H9 (cell line): ENCODE measurements around the gene YIPF1. TPM values are rescaled to one million over a fixed set of nuclear protein-coding genes. Genes with fewer than 3 reads are reported as not detected.
A peak's percentile ranks its signal among the peaks of the same experiment; 100 is the strongest.

ENCODE experiments used
- DNase-seq: peaks from one replicate; pipeline ENCODE4 v3.0.0-alpha.2; 2017
- H2AFZ ChIP-seq: one replicate; pipeline ENCODE4 v1.6.1; 2013; ENCODE audit warnings: mild to moderate bottlenecking, low read length, control low read depth, moderate library complexity
- H2AK5ac ChIP-seq: 2 replicates; pipeline ENCODE4 v1.6.1; 2013; ENCODE audit warnings: low read length, control low read depth, mixed read lengths; ENCODE audit not compliant: insufficient read length
- H2BK120ac ChIP-seq: one replicate; pipeline ENCODE4 v1.6.1; 2013; ENCODE audit warnings: low read depth, mild to moderate bottlenecking, low read length, control low read depth, inconsistent platforms; ENCODE audit not compliant: poor library complexity, severe bottlenecking
- H2BK12ac ChIP-seq: 2 replicates; pipeline ENCODE4 v1.6.1; 2013; ENCODE audit warnings: low read length, control low read depth, mixed read lengths, low read depth; ENCODE audit not compliant: insufficient read length
- H2BK15ac ChIP-seq: 2 replicates; pipeline ENCODE4 v1.6.1; 2013; ENCODE audit warnings: low read depth, low read length, control low read depth
- H2BK20ac ChIP-seq: one replicate; pipeline ENCODE4 v1.6.1; 2013; ENCODE audit warnings: low read depth, mild to moderate bottlenecking, low read length, control low read depth, inconsistent platforms; ENCODE audit not compliant: poor library complexity, severe bottlenecking
- H2BK5ac ChIP-seq: 2 replicates; pipeline ENCODE4 v1.6.1; 2013; ENCODE audit warnings: low read length, control low read depth, mixed read lengths; ENCODE audit not compliant: insufficient read length
- H3K14ac ChIP-seq: 2 replicates; pipeline ENCODE4 v1.6.1; 2013; ENCODE audit warnings: low read length, control low read depth; ENCODE audit not compliant: insufficient read depth
- H3K18ac ChIP-seq: 2 replicates; pipeline ENCODE4 v1.6.1; 2013; ENCODE audit warnings: low read depth, mild to moderate bottlenecking, mixed read lengths, low read length, control low read depth; ENCODE audit not compliant: insufficient read length
- H3K23ac ChIP-seq: 2 replicates; pipeline ENCODE4 v1.6.1; 2013; ENCODE audit warnings: low read length, control low read depth, mixed read lengths, low read depth; ENCODE audit not compliant: insufficient read length
- H3K23me2 ChIP-seq: 2 replicates; pipeline ENCODE4 v1.6.1; 2013; ENCODE audit warnings: low read depth, mild to moderate bottlenecking, mixed read lengths, low read length, control low read depth; ENCODE audit not compliant: insufficient read length, poor library complexity, severe bottlenecking
- H3K27ac ChIP-seq: 2 replicates; pipeline ENCODE4 v1.5.1; 2013; ENCODE audit warnings: low read length, control low read depth, mixed read lengths, low read depth; ENCODE audit not compliant: insufficient read length
- H3K27me3 ChIP-seq: 2 replicates; pipeline ENCODE4 v1.6.1; 2013; ENCODE audit warnings: low read length, control low read depth, inconsistent platforms; ENCODE audit not compliant: insufficient read depth
- H3K4ac ChIP-seq: 2 replicates; pipeline ENCODE4 v1.6.1; 2013; ENCODE audit warnings: low read depth, mild to moderate bottlenecking, control low read depth, inconsistent platforms, low read length, moderate library complexity
- H3K4me1 ChIP-seq: 2 replicates; pipeline ENCODE4 v1.6.1; 2013; ENCODE audit warnings: low read length, control low read depth, inconsistent platforms; ENCODE audit not compliant: insufficient read depth
- H3K4me2 ChIP-seq: 2 replicates; pipeline ENCODE4 v1.6.1; 2013; ENCODE audit warnings: low read length, control low read depth, mixed read lengths; ENCODE audit not compliant: insufficient read length, insufficient read depth
- H3K56ac ChIP-seq: 2 replicates; pipeline ENCODE4 v1.6.1; 2013; ENCODE audit warnings: low read depth, mild to moderate bottlenecking, mixed read lengths, low read length, control low read depth; ENCODE audit not compliant: insufficient read length
- H3K79me1 ChIP-seq: 2 replicates; pipeline ENCODE4 v1.6.1; 2013; ENCODE audit warnings: low read depth, mild to moderate bottlenecking, moderate library complexity, low read length, control low read depth, inconsistent platforms; ENCODE audit not compliant: insufficient read depth, poor library complexity, severe bottlenecking
- H3K79me2 ChIP-seq: 2 replicates; pipeline ENCODE4 v1.6.1; 2013; ENCODE audit warnings: low read length, control low read depth, inconsistent platforms; ENCODE audit not compliant: insufficient read depth
- H3K9ac ChIP-seq: 2 replicates; pipeline ENCODE4 v1.6.1; 2013; ENCODE audit warnings: low read length, control low read depth, mixed read lengths; ENCODE audit not compliant: insufficient read length; ENCODE audit errors: extremely low read depth
- H3K9me3 ChIP-seq: one replicate; pipeline ENCODE4 v1.6.1; 2013; ENCODE audit warnings: low read depth, low read length, inconsistent platforms; ENCODE audit not compliant: control insufficient read depth
- H3T11ph ChIP-seq: one replicate; pipeline ENCODE4 v1.6.1; 2013; ENCODE audit warnings: mild to moderate bottlenecking, low read length, control low read depth, inconsistent platforms
- H4K20me1 ChIP-seq: one replicate; pipeline ENCODE4 v1.6.1; 2013; ENCODE audit not compliant: control insufficient read depth, insufficient read length, insufficient read depth
- H4K5ac ChIP-seq: 2 replicates; pipeline ENCODE4 v1.6.1; 2013; ENCODE audit warnings: low read depth, mild to moderate bottlenecking, mixed read lengths, low read length, control low read depth; ENCODE audit not compliant: insufficient read length
- H4K8ac ChIP-seq: replicated peaks from 2 replicates; pipeline ENCODE4 v1.6.1; 2013; ENCODE audit warnings: low read length, control low read depth, mixed read lengths, low read depth; ENCODE audit not compliant: insufficient read length
- H4K91ac ChIP-seq: 2 replicates; pipeline ENCODE4 v1.6.1; 2013; ENCODE audit warnings: low read depth, mild to moderate bottlenecking, moderate library complexity, mixed read lengths, low read length, control low read depth; ENCODE audit not compliant: insufficient read length
- H3K27ac Mint-ChIP-seq, 3 experiments: 2 replicates in 2 of 3; 3 replicates in 1 of 3; pipeline ENCODE4 v1.8.0; 2020 to 2021; ENCODE audit warnings: mixed read lengths in 3 of 3, mild to moderate bottlenecking in 1 of 3, moderate library complexity in 1 of 3
- H3K27me3 Mint-ChIP-seq: 2 replicates; pipeline ENCODE4 v1.8.0; 2021; ENCODE audit warnings: low read depth, mild to moderate bottlenecking, moderate library complexity, mixed read lengths
- H3K36me3 Mint-ChIP-seq, 3 experiments: 2 replicates in 2 of 3; 3 replicates in 1 of 3; pipeline ENCODE4 v1.8.0; 2020 to 2021; ENCODE audit warnings: low read depth in 3 of 3, mixed read lengths in 3 of 3; ENCODE audit not compliant: insufficient read depth in 1 of 3
- H3K4me1 Mint-ChIP-seq, 2 experiments: 2 replicates each; pipeline ENCODE4 v1.8.0; 2020; ENCODE audit warnings: mixed read lengths in 2 of 2
- H3K4me3 Mint-ChIP-seq, 2 experiments: 2 replicates in 1 of 2; 3 replicates in 1 of 2; pipeline ENCODE4 v1.8.0; 2020 to 2021; ENCODE audit warnings: mild to moderate bottlenecking in 2 of 2, mixed read lengths in 2 of 2, moderate library complexity in 1 of 2
- H3K9me3 Mint-ChIP-seq, 2 experiments: 2 replicates in 1 of 2; 3 replicates in 1 of 2; pipeline ENCODE4 v1.8.0; 2020; ENCODE audit warnings: mild to moderate bottlenecking in 2 of 2, mixed read lengths in 2 of 2, moderate library complexity in 1 of 2
- WGBS: extraction: QIAGEN DNeasy Blood & Tissue Kit; methylation state at CpG from one replicate; pipeline ENCODE4 v1.1.7; 2013; ENCODE audit warnings: missing lambda C conversion rate, low lambda C conversion rate, mixed read lengths; ENCODE audit not compliant: insufficient read length; ENCODE audit errors: extremely low coverage; 5-methylcytosine and 5-hydroxymethylcytosine counted together
- total RNA-seq: library from RNA; stranded (reverse); gene quantifications from 2 replicates; pipeline ENCODE4 v1.2.1, GENCODE V29; 2021
- TF ChIP-seq, protein P1 (sequence below): fragments of 200-600 bp; sonication (generic); conservative IDR thresholded peaks from 3 replicates; pipeline ENCODE4 v1.8.0; 2021; ENCODE audit warnings: antibody characterized with exemption, mild to moderate bottlenecking

The YIPF1 gene
- total RNA-seq, 1 experiment from 2014 or later, result 29.1 TPM

DNA sequence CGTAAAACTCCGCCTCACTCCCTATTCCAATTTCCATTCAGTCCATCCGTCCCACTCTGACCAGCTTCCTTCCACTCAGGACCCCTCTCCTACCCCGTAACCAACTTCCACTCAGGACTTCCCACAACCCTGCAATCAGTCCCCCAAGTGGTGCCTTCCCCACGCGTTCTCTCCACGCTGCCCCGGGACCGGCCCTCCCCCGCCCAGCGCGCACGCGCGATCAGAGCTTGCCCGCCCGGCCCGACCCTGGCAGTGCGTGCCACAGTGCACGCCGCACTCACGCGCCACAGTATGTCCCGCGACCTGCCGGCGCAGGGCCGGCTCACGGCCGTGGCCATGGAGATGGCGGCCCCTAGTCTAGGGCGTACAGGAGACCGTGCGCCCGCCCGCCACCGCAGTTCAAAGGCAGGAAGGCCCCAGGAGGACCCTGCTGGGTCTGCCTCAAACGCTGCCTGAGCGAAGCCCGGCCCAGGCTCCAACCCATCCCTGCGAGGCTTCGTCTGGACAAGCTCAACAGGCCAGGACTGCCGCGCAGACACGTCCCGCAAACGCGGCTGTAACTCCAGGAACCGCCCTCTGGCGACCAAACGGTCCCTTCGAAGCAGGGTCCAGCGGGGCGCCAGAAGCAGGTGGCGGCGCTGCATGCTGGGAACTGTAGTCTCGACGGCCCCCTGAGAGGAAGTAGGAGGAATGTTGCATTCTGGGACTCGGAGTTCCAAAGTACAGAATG lies 51.5 kb downstream of the YIPF1 start, which contains the start of gene NDC1:
Gene NDC1 (minus strand): TSS at position 373 of the 730 bp plus-strand sequence. CDS start 35 bp downstream, at position 338.
- H4K8ac ChIP-seq, result no peak within 1 kb of the TSS
- peaks cover 13 to 17% of the 10 kb centered on the region in 2 experiments for H3K9me3 Mint-ChIP-seq
- DNase-seq, result peak; percentile 97
- peak within 1 kb of the TSS; percentile 95 for H3K14ac ChIP-seq
- H3K4me1 Mint-ChIP-seq, result peaks cover 10 to 11% of the 10 kb centered on the region in 2 experiments
- TF ChIP-seq, protein P1, sequence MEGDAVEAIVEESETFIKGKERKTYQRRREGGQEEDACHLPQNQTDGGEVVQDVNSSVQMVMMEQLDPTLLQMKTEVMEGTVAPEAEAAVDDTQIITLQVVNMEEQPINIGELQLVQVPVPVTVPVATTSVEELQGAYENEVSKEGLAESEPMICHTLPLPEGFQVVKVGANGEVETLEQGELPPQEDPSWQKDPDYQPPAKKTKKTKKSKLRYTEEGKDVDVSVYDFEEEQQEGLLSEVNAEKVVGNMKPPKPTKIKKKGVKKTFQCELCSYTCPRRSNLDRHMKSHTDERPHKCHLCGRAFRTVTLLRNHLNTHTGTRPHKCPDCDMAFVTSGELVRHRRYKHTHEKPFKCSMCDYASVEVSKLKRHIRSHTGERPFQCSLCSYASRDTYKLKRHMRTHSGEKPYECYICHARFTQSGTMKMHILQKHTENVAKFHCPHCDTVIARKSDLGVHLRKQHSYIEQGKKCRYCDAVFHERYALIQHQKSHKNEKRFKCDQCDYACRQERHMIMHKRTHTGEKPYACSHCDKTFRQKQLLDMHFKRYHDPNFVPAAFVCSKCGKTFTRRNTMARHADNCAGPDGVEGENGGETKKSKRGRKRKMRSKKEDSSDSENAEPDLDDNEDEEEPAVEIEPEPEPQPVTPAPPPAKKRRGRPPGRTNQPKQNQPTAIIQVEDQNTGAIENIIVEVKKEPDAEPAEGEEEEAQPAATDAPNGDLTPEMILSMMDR, result peak; percentile 39; the same call in 2 of the 3 replicates
- no CpG with 5 or more reads among the region's 59 CpGs for WGBS
- H3K9ac ChIP-seq, result peak within 1 kb of the TSS; percentile 85
- H3K18ac ChIP-seq, result peak within 1 kb of the TSS; percentile 91
- no peak within 1 kb of the TSS for H3T11ph ChIP-seq
- peak within 1 kb of the TSS; percentile 87 to 97 (median 97) for H3K27ac Mint-ChIP-seq
- no peaks in the 10 kb centered on the region for H3K27me3 ChIP-seq
- peak within 1 kb of the TSS; percentile 19 for H3K27ac ChIP-seq
- H4K91ac ChIP-seq, result no peak within 1 kb of the TSS
- no peaks in the 10 kb centered on the region for H3K9me3 ChIP-seq
- H3K23me2 ChIP-seq, result peaks cover 6% of the 10 kb centered on the region
- no peak within 1 kb of the TSS for H3K56ac ChIP-seq
- H4K20me1 ChIP-seq, result no peaks in the 10 kb centered on the region
- no peak within 1 kb of the TSS for H2BK20ac ChIP-seq
- H2BK5ac ChIP-seq, result no peak within 1 kb of the TSS
- H2BK120ac ChIP-seq, result no peak within 1 kb of the TSS
- H3K4me3 Mint-ChIP-seq, result peak within 1 kb of the TSS; percentile 96 to 97
- no peak within 1 kb of the TSS for H2BK15ac ChIP-seq
- peaks cover 20% of the 10 kb centered on the region; the same call in 1 of the 2 replicates for H3K79me2 ChIP-seq
- H3K4ac ChIP-seq, result no peak within 1 kb of the TSS
- H2AK5ac ChIP-seq, result no peak within 1 kb of the TSS
- H3K4me1 ChIP-seq, result no peaks in the 10 kb centered on the region
- peaks cover 3% of the 10 kb centered on the region for H3K27me3 Mint-ChIP-seq
- no peak within 1 kb of the TSS for H3K23ac ChIP-seq
- no peak within 1 kb of the TSS for H4K5ac ChIP-seq
- H2AFZ ChIP-seq, result no peak within 1 kb of the TSS
- peak within 1 kb of the TSS; percentile 89 for H3K4me2 ChIP-seq
- H2BK12ac ChIP-seq, result no peak within 1 kb of the TSS
- H3K79me1 ChIP-seq, result peaks cover 7% of the 10 kb centered on the region
- peaks cover 9 to 21% (median 20%) of the 10 kb centered on the region in 3 experiments for H3K36me3 Mint-ChIP-seq
